NCI-H128 (cell line): Measurements from ENCODE around the gene VAMP4.
"Not testable (repeated sequence)": the region's sequence is repeated elsewhere in the genome, so short reads cannot be mapped to it uniquely, and the experiment has no call there.

Experiments
- DNase-seq: peaks from one replicate; lab custom pipeline; 2025; ENCODE audit not compliant: unreplicated experiment; lab: John Stamatoyannopoulos, UW

The VAMP4 gene

GRCh38 chr1:171702598-171702997 is 39.3 kb downstream of the VAMP4 start:
- no peak for DNase-seq

- no peak for DNase-seq
These were observed 42.3 kb downstream of the VAMP4 start for GRCh38 chr1:171699531-171699930.

- DNase-seq = not testable (repeated sequence)
These were observed 46.1 kb downstream of the VAMP4 start for GRCh38 chr1:171695772-171696171.

GRCh38 chr1:171693541-171693940 is 48.3 kb downstream of the VAMP4 start:
- DNase-seq = not testable (repeated sequence)

GRCh38 chr1:171683870-171684269 is 58.0 kb downstream of the VAMP4 start:
- DNase-seq = no peak

GRCh38 chr1:171680339-171680738 is 61.5 kb downstream of the VAMP4 start:
- no peak for DNase-seq

GRCh38 chr1:171676823-171677222 is 65.0 kb downstream of the VAMP4 start:
- DNase-seq = no peak

- no peak for DNase-seq
These were observed 67.1 kb downstream of the VAMP4 start for GRCh38 chr1:171674431-171675405.

GRCh38 chr1:171670739-171671138 is 71.1 kb downstream of the VAMP4 start:
- no peak for DNase-seq

GRCh38 chr1:171668372-171668771 is 73.5 kb downstream of the VAMP4 start:
- DNase-seq = no peak

GRCh38 chr1:171666114-171666769 is 75.6 kb downstream of the VAMP4 start:
- no peak for DNase-seq

- DNase-seq = no peak
These were observed 76.9 kb downstream of the VAMP4 start for GRCh38 chr1:171664976-171665375.

GRCh38 chr1:171663854-171664575 is 77.8 kb downstream of the VAMP4 start:
- DNase-seq = no peak

GRCh38 chr1:171663036-171663853 is 78.6 kb downstream of the VAMP4 start:
- DNase-seq = no peak

- no peak for DNase-seq
These were observed 80.7 kb downstream of the VAMP4 start for GRCh38 chr1:171661076-171661650.

GRCh38 chr1:171656206-171656605 is 85.7 kb downstream of the VAMP4 start:
- DNase-seq = not testable (repeated sequence)

- no peak for DNase-seq
These were observed 86.1 kb downstream of the VAMP4 start for GRCh38 chr1:171655746-171656116.

GRCh38 chr1:171654942-171655745 is 86.7 kb downstream of the VAMP4 start:
- DNase-seq = no peak

- DNase-seq = no peak
These were observed 87.5 kb downstream of the VAMP4 start for GRCh38 chr1:171654201-171654941.
